Mucosa of gallbladder (tissue), 1 donor: ENCODE data around the gene TMEM139. TPM values are rescaled to one million over a fixed set of nuclear protein-coding genes. Genes with fewer than 3 reads are reported as not detected.

Experiments used
- DNase-seq: peaks from one replicate; pipeline ENCODE4 v3.0.0-alpha.2; 2020; ENCODE audit warnings: low spot score
- total RNA-seq: library from RNA; stranded (reverse); gene quantifications from one replicate; pipeline ENCODE4 v1.2.1, GENCODE V29; 2021
- donor health status: DM: no; HTN: no; CAD: no.

TMEM139 gene
- 47.8 TPM for total RNA-seq

DNA sequence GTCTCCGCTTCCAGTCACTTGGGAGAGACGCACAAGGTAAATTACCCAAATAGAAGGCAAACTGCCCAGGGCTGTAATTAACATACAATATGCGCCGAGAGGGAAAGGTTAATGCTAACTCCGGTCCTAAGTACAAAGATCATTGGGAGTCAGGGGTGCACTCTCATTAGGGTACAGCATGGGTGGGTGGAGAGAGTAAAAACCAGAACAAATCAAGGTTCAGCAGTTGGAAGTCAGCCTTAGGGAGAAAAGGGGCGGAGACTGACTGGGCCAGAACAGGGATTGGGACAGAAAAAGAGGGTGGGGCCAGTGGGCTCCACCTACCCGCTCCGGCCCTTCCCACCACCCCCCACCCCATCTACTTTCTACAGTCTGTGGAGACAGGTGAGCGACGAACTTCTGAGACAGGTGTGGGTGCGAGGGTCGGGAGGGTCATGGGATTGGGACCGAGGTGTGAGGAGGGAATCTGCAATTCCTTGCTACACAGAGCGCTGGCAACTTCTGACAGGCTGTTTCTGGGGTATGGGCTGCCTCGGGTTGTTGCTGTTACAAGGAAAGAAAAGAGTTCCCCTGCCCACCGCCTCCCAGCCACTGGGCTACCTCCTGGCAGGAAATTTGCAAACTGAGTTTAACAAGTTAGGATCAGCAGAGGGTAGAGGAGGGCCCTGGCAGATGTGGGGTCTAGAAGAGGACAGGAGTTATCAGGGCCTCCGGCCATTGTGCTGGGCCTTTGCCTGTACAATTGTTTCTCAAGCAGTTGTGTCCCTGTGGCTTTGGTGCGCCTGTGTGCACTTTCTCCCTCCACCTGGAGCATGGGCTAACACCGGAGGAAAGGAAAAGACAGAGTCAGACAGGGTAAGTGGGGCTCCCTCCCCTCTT, at the start of gene TMEM139:
TSS of gene TMEM139 (plus strand) at position 368 of the 879 bp plus-strand sequence. CDS start 1,000 bp downstream, outside the sequence.
- peak; percentile 83 for DNase-seq

DNA sequence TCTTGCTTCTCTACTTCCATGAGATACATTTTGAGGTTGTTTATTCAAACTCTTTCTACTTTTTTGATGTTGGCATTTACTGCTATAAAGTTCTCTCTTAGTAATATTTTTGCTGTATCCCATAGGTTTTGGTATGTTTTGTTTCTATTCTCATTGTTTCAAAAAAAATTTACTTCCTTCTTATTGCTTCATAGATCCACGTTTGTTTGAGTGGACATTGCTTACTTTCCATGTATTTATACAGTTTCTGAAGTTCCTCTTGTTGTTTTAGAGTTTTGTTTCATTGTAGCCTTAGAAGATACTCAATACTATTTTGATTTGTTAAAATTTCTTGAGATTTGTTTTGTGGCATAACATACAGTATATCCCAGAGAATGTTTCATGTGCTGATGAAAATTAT, 49.2 kb upstream of the TMEM139 start:
- no peak for DNase-seq

DNA sequence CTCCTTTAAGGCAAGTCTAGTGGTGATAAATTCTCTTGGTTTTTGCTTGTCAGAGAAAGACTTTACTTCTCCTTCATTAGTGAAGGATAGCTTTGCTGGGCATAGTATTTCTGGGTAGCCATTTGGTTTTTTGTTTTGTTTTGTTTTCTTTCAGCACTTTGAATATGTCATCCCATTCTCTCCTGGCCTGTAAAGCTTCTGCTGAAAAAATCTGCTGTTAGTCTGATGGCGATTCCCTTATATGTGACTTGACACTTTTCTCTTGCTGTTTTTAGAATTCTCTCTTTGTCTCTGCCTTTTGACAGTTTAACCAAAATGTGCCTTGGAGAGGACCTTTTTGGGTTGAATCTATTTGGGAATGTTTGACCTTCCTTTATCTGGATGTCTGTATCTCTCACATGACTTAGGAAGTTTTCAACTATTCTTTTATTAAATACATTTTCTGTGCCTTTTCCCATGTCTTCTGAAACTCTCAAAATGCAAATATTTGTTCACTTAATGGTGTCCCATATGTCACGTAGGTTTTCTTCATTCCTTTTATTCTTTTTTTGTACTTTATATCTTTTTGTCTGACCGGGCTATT, 48.3 kb upstream of the TMEM139 start:
- no peak for DNase-seq

DNA sequence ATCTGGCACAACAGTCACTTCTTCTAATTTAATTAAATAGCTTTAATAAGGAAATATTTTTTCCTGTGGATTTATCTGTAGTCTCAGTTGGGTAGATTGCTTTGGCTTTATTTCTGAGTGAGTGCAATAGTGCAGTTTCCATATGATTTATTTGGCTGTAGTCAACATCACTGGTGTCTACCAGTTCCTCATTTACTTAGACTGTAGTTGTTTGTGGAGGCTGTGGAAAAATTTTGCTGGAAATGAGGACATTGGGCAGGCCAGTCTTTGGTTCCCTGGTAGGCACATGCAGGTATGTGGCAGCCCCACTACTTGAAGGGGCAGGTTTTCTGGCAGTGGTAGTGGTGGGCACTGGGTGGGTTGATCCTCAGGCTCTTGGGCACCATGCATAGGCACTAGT, 47.4 kb upstream of the TMEM139 start:
- DNase-seq = no peak

DNA sequence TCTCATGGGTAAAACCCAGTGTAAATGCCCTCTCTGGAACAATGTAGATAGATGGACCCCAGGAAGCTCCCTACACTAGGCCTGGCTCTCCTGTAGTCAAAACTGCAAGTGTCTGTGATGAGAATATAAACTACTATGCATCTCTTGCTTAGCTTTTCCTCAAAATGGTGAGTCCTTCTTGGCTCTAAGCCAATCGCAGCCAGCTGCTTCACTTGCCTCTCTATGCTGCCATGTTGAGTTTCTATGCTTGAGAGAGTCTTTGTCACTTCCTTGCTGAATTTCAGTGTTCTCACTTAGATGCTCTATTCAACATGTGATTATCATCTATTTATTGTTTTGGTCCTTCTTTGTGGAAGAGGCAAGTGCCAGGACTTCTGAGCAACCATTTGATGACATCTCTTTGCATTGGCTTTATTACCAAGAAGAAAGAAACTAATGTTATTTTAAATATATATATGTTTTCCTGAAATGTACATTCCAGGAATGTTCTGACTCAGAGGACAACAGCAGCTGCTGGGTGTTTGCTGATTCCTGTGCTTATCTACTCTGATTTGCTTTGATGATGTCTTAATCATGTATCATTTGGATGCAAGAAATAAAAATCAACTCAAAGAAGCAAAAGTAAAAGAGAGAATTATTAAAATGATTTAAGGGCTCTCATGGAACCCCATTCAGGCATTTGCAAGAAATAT, 46.3 kb upstream of the TMEM139 start:
- no peak for DNase-seq

DNA sequence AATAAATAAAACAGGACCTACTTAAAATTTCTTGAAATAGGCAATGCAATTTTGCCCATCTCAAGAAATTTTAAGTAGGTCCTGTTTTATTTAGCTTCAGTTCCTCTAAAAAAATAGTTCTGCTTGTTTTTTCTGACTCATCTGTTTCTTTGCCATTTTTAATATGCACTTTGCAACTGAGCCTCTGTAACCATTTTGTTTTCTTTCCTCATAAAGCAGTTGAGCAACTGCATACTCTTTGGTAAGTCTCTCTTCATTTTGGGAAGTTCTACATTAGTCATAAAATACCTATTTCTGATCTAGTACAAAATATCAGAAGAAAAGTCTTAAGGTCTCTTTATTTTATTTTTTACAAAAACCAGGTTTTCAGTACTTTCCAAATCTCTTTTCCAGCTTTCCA, 44.9 kb upstream of the TMEM139 start:
- DNase-seq = no peak

DNA sequence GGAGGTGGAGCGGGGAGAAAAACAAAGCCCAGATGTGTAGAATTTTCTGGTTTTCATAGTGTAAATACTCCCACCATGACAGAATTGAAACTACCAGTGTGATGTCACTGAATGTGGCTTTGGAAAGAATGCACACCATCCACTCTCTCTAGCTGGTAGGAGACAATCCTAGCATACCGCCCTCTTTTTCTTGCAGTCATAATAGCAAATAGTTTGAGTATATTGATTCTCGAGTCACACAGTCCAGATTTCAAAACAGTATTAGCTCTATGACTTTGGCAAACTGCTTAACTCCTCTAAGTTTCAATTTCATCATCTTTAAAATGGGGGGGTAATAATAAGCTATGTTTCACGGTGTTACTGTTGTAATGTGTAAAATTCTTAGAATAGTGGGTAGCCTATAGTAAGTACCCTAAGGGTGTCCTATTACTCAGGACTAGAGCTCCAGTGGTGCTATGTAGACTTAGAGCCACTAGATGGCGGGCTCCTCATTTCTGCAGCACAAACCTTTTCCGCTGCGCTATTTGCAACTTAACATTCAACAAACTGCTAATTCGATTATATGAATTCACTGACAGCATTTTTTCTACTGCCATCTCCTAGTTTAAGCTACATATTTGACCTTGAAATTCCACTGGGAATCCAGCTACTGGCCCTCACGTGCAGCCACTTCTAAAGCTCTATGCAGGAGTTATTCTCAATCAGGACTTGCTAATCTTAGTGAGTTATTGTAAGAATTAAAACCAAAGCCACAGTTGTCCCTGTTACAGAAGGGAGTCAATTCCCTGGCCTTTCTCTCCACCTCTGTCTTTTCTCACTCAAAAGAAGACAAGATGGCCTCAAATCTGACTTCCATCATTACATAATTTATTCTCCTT, 44.2 kb upstream of the TMEM139 start:
- peak; percentile 79 for DNase-seq

DNA sequence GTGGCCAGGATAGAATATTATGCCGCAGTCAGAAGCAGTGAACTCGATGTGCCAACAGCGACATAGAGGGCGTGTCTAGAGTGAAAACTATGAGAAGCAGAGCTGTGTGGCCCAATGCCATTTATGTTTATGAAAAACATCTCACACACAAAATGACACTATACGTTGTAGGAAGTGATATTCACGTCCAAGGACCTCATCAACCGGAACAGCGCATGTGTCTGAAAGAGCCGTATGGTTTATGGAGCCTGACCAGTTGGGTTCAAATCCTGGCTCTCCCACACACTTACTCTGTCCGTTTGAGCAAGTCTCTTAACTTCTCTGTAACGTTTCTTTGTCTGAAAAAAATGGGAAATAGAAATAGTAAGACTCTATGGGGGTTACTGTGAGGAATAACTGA, 42.5 kb upstream of the TMEM139 start:
- DNase-seq = no peak

DNA sequence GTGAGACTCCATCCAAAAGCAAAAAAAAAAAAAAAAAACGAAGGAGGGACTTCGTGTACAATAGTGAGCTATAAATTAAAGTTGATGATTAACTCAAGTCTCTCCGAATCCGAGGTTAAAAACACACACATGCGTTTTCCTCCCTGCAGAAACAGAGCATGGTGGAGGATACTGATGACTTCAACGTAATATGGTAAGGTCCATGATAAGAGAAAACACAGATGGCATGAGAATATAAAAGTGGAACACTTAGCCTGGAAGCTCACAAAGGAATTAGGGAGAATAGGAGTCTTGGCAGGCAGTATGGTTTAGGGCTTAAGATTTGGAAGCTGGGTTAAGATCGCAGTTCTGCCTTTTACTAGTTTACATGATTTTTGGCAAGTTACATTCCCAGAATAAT, 41.6 kb upstream of the TMEM139 start:
- no peak for DNase-seq

DNA sequence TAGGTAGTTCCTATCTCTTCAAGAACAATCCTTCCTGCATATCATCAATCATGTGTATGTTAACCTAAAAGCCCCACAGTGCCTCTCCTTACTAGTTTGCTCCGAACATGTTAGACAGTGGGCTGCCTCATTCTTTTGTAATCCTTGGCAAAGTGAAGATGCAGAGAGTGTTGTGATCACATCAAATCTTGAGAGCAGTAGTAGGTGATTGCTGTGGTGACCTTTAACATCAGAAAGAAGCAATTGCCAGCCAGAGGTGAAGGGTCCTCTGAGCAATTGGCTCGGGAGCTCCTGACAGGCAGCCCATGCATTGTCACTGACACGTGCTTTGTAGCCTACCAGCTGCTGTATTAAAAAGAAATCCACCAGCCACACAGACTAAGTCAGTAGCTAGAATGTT, 41.1 kb upstream of the TMEM139 start:
- DNase-seq = no peak

DNA sequence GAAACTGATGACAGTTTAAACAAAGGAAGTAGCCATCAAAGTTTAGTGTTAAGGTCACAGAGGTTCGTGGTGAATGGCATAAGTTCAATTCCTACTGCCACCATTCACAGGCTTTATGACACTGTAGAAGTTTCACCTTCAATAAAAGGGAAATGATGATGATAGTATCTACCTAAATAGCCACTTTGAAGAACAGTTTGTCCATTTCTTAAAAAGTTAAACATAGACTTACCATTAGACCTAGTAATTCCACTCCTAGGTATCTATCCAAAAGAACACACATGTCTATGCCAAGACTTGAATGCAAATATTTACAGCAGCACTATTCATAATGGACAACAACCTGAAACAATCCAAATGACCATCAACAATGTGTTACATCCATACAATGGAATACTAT, 40.4 kb upstream of the TMEM139 start:
- no peak for DNase-seq

DNA sequence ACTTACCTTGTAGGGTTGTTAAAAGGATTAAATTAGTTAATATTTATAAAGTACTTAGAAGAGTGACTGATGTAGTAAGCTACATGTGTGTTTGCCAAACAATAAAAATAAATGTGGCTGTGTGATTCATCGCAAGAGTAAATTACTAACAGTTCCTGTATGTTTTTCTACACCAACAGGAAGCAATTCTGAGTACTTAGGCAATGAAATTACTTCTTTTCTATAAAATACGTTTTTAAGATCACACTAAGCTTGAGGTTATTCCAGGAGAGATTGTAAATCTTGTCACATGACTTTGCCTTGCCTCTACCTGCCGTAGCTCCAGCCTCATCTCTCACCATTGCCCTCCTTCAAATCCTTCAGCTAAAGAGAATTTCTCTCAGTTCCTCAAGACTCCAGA, 39.6 kb upstream of the TMEM139 start:
- DNase-seq = no peak

DNA sequence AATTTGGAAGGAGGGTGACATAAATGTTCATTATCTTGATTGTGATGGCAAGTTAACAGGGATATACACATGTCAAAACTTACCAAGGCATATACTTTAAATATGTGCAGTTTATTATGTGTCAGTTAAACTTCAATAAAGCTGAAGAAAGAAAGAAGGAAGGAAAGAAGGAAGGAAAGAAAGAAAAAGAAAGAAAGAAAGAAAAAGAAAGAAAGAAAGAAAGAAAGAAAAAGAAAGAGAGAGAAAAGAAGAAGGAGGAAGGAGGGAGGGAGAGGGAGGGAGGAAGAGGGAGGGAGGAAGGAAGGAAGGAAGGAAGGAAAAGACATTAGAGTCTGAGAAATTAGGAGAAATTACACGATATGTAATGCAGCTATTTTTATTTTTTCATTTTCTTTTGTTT, 37.4 kb upstream of the TMEM139 start:
- no peak for DNase-seq

DNA sequence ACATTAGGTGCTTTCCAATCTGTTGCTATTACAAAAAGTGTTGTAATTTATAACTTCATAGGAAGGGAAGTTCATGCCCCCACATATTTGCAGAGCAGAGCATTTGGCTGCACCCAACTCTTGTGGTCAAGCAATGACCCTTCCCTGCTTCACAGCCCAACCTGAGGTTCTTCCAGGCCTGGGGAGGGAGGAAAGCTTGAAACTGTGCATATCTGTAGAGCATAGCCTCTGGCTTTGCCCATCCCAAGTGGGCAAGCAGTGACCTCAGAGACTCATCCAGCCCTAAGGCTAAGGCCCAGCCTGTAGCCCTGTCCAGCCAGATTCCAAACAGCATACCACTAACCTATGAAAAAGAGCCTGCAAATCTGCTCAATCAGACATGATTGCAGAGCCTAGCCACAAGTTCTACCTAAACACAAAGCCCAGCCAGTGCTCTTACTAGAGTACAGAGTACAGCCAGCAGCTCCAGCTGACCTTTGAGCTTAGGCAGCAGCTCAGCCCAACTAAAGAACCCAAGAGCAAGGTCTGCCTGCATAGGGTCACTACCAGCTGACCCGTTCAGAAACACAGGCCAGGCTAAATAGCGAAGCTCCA, 35.9 kb upstream of the TMEM139 start:
- peak; percentile 46 for DNase-seq

DNA sequence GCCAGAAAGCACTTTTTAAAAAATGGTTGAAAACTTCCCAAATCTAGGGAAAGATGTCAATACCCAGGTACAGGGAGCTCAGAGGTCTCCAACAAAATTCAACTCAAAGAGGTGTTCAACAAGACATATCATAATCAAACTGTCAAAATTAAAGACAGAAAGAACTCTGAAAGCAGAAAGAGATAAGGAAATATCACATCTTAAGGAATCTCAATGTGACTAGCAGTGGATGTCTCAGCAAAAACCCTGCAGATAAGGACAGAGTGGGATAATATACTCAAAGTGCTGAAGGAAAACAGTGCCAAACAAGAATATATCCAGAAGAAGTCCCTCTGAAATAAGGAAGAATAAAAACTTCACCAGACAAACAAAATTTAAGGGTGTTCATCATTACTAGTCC, 34.6 kb upstream of the TMEM139 start:
- DNase-seq = no peak

DNA sequence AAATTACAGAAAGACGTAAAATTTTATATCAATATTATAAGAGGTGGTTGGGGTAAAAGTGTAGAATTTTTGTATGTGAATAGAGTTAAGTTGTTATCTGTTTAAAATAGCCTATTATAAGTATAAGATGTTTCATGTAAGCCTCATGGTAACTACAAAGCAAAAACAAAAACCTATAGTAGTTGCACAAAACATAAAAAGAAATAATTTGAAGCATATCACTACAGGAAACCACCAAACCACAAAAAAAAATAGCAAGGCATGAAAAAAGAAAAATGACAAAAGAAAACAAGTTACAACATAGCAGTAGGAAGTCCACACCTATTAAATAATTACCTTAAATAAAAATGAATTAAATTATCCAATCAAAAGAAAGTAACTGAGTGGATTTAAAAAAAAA, 33.9 kb upstream of the TMEM139 start:
- no peak for DNase-seq

DNA sequence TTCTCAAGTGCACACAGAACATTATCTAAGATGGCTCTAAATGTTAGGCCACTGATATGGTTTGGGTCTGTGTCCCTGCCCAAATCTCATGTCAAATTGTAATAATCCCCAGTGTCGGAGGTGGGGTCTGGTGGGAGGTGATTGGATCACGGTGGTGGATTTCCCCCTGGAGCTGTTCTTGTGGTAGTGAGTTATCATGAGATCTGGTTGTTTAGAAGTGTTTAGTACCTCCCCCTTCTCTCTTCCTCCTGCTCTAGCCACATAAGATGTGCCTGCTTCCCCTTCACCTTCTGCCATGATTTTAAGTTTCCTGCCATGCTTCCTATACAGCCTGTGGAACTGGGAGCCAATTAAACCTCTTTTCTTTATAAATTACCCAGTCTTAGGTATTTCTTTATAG, 32.8 kb upstream of the TMEM139 start:
- DNase-seq = no peak

DNA sequence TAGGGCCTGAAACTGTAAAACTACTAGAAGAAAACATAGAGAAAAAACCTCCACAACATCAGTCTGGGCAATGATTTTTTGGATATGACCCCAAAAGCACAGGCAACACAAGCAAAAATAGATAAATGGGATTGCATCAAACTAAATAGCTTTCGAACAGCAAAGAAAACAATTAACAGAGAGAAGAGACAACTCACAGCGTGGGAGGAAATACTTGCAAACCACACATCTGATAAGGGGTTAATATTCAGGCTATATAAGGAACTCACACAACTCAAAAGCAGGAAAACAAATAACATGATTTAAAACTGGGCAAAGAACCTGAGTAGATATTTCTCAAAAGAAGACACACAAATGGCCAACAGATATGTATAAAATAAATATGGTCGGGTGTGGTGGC, 29.2 kb upstream of the TMEM139 start:
- no peak for DNase-seq

DNA sequence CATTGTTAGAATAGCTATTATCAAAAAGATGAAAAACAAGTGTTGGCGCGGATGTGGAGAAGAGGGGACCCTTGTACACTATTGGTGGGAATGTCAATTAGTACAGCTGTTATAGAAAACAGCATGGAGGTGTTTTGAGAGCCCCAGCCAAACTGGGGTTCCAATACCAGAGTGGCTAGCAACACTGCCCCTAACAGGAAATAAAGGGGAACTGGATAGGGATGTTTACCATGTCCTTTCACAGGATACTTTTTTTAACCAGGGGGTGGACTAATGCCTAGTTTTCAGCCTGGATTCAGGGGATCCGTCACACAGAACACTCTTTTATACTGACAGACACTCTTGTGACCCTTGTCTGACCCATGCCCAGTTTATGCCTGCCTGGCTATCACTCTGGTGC, 28.4 kb upstream of the TMEM139 start:
- no peak for DNase-seq

DNA sequence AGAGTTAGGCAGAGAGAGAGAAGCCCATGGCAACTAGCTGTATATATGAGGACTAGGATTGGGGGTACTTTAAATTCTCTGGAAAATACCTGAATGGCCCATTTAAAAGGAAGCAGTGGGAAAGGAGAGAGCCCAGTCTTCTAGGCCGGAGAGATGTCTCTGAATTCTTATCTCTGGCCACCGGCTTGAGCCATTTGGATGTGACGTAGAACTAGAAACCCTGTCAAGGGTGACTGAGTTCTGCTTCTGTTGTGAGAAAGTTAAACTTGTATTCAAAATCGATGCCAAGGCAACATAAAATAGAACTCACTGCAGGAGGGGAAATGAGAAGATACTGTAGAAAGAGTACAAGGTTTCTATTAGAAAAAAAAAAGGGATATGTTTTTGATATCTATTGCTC, 27.8 kb upstream of the TMEM139 start:
- DNase-seq = no peak

DNA sequence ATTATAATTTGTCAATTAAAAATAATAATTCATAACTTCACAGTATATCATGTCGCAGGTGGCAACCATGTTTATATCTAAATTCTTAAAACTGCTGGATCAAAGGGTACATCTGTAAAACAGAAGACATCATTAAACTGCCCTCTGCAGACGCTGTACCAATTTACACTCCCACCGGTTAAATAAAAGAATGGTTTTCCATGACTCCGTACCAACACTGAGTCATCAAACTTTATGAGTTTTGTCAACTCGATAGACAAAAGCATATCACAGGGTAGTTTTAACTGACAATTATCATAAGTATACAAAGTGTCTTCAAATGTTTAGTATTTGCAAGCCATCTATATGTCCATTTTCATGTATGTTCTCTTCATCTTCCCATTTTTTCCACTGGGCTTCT, 27.3 kb upstream of the TMEM139 start:
- no peak for DNase-seq

DNA sequence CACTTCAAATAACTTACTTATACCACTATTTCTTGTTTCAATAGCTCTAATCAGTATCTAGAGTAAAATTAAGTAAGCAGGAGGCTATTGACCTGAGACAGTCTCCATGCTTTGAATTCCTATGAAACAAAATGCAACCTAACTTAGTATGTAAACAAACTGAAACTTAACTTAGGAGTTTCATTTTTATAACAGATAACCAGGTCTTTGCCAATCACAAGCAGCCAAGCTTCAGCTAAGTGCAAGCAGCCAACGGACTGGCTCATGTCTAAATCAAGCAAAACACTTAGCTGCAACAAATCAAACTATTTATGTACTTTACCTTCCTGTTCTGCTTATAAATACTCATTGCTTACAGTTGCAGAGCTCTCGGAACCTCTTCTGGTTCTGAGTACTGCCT, 25.9 kb upstream of the TMEM139 start:
- no peak for DNase-seq
